Neutrophil (primary cell): Measurements from ENCODE around the gene ERMP1.

Experiments used
- H3K27ac ChIP-seq: fragments of 200-600 bp; sonication (generic); 2 replicates; pipeline ENCODE4 v1.5.1; 2016; ENCODE audit warnings: mild to moderate bottlenecking, moderate library complexity
- H3K27me3 ChIP-seq: fragments of 200-600 bp; sonication (generic); 2 replicates; pipeline ENCODE4 v1.6.0; 2016; ENCODE audit warnings: mild to moderate bottlenecking
- H3K36me3 ChIP-seq: fragments of 200-600 bp; sonication (generic); 2 replicates; pipeline ENCODE4 v1.5.1; 2017
- H3K4me1 ChIP-seq, 2 experiments: fragments of 200-600 bp in 1 of 2; sonication (generic) in 1 of 2; 1 replicate in 1 of 2; 2 replicates in 1 of 2; pipeline versions ENCODE4 v1.5.1 to v1.6.1; 2013 to 2016; ENCODE audit warnings: low read depth in 1 of 2, low read length in 1 of 2, mild to moderate bottlenecking in 1 of 2, moderate library complexity in 1 of 2; ENCODE audit not compliant: control insufficient read depth in 1 of 2, insufficient read depth in 1 of 2
- H3K4me3 ChIP-seq, 2 experiments: fragments of 200-600 bp in 1 of 2; sonication (generic) in 1 of 2; 1 replicate in 1 of 2; 2 replicates in 1 of 2; pipeline ENCODE4 v1.5.1; 2013 to 2016; ENCODE audit warnings: low read depth in 1 of 2, low read length in 1 of 2, mild to moderate bottlenecking in 1 of 2, moderate library complexity in 1 of 2
- H3K9me3 ChIP-seq: fragments of 200-600 bp; sonication (generic); 2 replicates; pipeline ENCODE4 v1.5.1; 2016
- CTCF ChIP-seq: fragments of 200-600 bp; sonication (generic); IDR thresholded peaks from 2 replicates; pipeline ENCODE4 v1.5.1; 2016; ENCODE audit warnings: antibody characterized with exemption

ERMP1 gene

DNA sequence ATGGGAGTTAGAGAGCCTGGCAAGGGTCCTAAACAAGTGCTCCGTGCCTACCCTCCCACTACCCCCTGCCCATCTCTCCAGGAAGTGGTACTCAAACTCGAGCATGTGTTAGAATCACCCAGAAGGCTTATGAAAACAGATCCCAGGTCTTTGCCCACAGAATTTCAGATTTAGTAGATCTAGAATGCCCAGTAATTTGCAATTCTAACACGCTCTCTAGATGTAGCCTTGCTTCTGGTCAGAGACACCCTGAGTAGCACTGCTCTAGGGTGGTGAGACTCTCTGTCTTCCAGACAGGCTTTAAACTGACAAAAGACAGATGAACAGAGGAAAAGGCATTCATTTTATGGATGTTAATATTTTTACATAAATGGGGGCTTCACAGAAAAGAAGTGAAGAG is 20.7 kb upstream of the ERMP1 start:
- no peak overlapping the region for H3K4me3 ChIP-seq
- H3K27ac ChIP-seq: no peak overlapping the region
- H3K9me3 ChIP-seq: no peaks in the 10 kb centered on the region
- TF ChIP-seq CTCF: no peak
- no peaks in the 10 kb centered on the region for H3K27me3 ChIP-seq
- no peaks in the 10 kb centered on the region for H3K4me1 ChIP-seq
- no peaks in the 10 kb centered on the region for H3K36me3 ChIP-seq

DNA sequence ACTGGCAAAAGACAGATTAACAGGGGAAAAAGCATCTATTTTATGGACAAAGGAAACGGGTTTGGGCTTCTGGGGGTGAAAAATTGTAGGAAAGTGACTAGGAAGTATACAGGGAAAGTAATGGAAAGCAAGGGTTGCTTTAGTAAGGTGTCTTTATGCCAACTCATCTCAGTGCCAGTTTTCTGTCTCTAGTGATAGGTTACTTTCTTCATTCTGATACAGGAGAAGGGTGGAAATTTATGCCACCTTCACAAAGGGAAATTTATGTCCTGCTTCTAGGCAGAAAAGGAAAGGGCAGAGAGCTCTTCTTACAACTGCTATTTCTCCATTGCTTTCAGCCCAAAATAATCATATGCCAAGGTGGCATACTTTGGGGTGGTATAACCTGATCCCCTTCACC is 20.1 kb upstream of the ERMP1 start:
- Histone ChIP-seq H3K9me3 (no peaks in the 10 kb centered on the region), H3K27ac (no peak overlapping the region), H3K4me1 (no peaks in the 10 kb centered on the region)

DNA sequence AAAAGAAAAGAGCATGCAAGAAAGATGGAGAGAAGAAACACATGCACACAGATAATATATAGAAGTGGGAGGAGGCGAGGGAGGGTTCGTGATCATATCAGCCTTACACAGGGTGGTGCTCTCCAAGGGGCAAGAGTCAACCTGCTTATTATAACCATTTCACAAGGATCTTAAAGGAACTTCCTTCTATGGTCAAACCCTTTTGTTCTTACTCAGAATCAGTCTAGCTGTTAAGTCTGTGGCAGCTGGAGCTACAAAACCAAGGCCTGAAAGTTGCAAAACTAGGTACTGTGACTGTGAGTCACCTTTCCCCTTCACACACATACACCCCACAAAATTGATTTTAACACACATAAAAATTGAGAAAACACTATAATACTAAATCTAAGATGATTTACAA is 18.5 kb upstream of the ERMP1 start:
- Histone ChIP-seq H3K4me3 (no peak overlapping the region), H3K4me1 (peaks cover 1 to 2% of the 10 kb centered on the region in 2 experiments), H3K27ac (no peak overlapping the region), H3K27me3 (no peaks in the 10 kb centered on the region), H3K36me3 (no peaks in the 10 kb centered on the region), H3K9me3 (no peaks in the 10 kb centered on the region)
- TF ChIP-seq CTCF: no peak

More for the DNA sequence above, 20.1 kb upstream of the ERMP1 start:
- Histone ChIP-seq H3K36me3 (no peaks in the 10 kb centered on the region), H3K4me3 (no peak overlapping the region), H3K27me3 (no peaks in the 10 kb centered on the region)
- TF ChIP-seq CTCF: no peak

DNA sequence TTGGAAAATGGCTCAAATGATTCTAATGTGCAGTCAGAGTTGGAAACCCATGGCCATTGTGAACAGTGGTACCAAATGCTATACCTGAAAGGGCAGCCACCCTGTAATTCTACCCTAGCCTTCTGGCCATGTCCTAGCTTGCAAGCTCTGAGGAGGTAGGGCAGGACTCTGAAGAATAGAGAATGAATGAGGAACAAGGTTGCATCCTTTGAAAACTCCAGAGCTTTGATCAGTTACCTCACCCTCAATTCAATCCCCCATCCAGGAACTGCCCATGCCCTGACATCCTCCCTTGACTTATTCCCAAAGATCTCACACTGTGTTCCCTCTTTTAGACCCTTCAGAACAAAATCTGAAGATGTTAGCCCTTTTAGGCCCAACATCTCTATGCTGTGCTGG is 17.8 kb upstream of the ERMP1 start:
- Histone ChIP-seq H3K27ac (no peak overlapping the region), H3K27me3 (no peaks in the 10 kb centered on the region), H3K9me3 (no peaks in the 10 kb centered on the region), H3K36me3 (no peaks in the 10 kb centered on the region), H3K4me1 (peaks cover 5 to 7% of the 10 kb centered on the region in 2 experiments), H3K4me3 (no peak overlapping the region)
- no peak for TF ChIP-seq CTCF

DNA sequence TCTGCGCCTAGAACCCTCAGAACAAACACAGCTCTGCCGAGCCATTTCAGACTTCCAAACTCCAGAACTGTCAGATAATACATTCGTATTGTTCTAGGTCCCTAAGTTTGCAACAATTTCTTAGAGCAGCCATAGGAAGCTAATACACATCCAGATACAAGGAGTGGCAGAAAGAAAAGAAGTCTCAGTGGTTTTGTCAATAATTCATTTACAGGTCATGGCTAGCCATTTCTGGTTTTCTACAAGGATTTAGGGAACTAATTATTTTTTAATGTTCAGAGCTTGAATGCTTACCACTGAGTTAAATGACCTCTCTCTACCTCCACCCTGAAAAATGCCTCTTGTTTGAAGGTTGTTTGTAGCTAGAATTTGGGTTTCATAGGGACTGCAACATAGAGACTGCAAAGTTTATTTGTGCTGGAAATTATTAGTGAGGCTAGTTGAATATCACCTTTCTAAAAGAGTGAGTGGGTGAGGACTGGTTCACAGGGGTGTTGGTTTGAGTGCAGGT is 15.5 kb upstream of the ERMP1 start:
- TF ChIP-seq CTCF: no peak
- peaks cover 5 to 7% of the 10 kb centered on the region in 2 experiments for H3K4me1 ChIP-seq
- H3K9me3 ChIP-seq: no peaks in the 10 kb centered on the region
- H3K27me3 ChIP-seq: peaks cover 12% of the 10 kb centered on the region
- H3K27ac ChIP-seq: no peak overlapping the region
- H3K36me3 ChIP-seq: no peaks in the 10 kb centered on the region
- no peak overlapping the region for H3K4me3 ChIP-seq

DNA sequence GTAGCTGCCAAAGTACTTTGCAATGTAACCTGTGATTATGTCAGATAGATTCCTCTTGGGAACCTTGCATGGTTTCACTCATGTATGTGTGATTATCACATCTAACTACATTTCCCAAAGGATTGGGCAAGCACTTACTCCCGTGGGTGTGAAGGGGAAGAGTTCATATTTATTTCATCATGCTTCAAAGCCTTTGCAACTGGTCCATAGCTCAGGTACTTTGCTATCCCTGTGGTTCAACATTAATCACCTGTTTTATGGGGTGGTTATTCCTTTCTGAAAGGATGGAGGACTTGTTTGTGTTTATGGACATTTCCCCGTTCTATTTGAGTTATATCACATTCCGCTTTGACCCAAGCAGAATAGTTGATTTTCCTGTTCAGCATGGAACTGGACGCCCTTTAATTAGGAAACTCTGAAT is 13.6 kb upstream of the ERMP1 start:
- H3K4me3 ChIP-seq: no peak overlapping the region
- H3K9me3 ChIP-seq: no peaks in the 10 kb centered on the region
- peaks cover 22% of the 10 kb centered on the region for H3K27me3 ChIP-seq
- H3K27ac ChIP-seq: no peak overlapping the region
- no peaks in the 10 kb centered on the region for H3K36me3 ChIP-seq
- no peak for TF ChIP-seq CTCF
- peaks cover 5 to 7% of the 10 kb centered on the region in 2 experiments for H3K4me1 ChIP-seq
